Cardiac muscle cell (in vitro differentiated cells and primary cell): ENCODE results near the gene NKD2. TPM values are rescaled to one million over a fixed set of nuclear protein-coding genes. Genes with fewer than 3 reads are reported as not detected.

Experiments
- DNase-seq, 2 donors: peaks; one replicate each; pipeline versions ENCODE4 v3.0.0 to v3.0.0-alpha.2; 2010 to 2017; ENCODE audit warnings: low read depth in 1 of 2, low spot score in 1 of 2
- H3K27ac ChIP-seq: fragments of 200-600 bp; sonication (generic); 2 replicates; pipeline ENCODE4 v1.5.1; 2016
- H3K27me3 ChIP-seq: fragments of 200-600 bp; sonication (generic); 2 replicates; pipeline ENCODE4 v1.6.0; 2016; ENCODE audit warnings: control low read depth
- H3K36me3 ChIP-seq: fragments of 200-600 bp; sonication (generic); 2 replicates; pipeline ENCODE4 v1.5.1; 2016; ENCODE audit warnings: control low read depth
- H3K4me1 ChIP-seq: fragments of 200-600 bp; sonication (generic); 2 replicates; pipeline ENCODE4 v1.8.1; 2017; ENCODE audit warnings: low read depth, mild to moderate bottlenecking, mixed run types
- H3K4me3 ChIP-seq: fragments of 200-600 bp; sonication (generic); 2 replicates; pipeline ENCODE4 v1.5.1; 2016; ENCODE audit warnings: mild to moderate bottlenecking
- H3K9me3 ChIP-seq: fragments of 200-600 bp; sonication (generic); 2 replicates; pipeline ENCODE4 v1.5.1; 2017; ENCODE audit warnings: low read depth, mild to moderate bottlenecking, control low read depth
- CTCF ChIP-seq: IDR thresholded peaks from 2 replicates; pipeline ENCODE4 v1.5.1; 2012; ENCODE audit warnings: low read depth, mild to moderate bottlenecking, low read length
- polyA plus RNA-seq: library from polyadenylated mRNA; unstranded; fragments of >200 nt; fragmentation: Nextera tagmentation; extraction: Ambion mirVana; gene quantifications from 2 replicates; pipeline ENCODE4 v1.2.1, GENCODE V29; 2016
- total RNA-seq: library from RNA; depleted of rRNA; stranded (reverse); fragments of >200 nt; gene quantifications from 2 replicates; pipeline ENCODE4 v1.2.3, GENCODE V29; 2016

Gene NKD2
- total and polyA plus RNA-seq, 2 experiments from 2014 or later = 3.4 to 3.9 TPM

- Histone ChIP-seq H3K27ac (no peak overlapping the region), H3K4me1 (no peaks in the 10 kb centered on the region), H3K9me3 (no peaks in the 10 kb centered on the region), H3K27me3 (no peaks in the 10 kb centered on the region), H3K36me3 (no peaks in the 10 kb centered on the region), H3K4me3 (no peak overlapping the region)
- DNase-seq = no peak
- no peak for TF ChIP-seq CTCF
Observed at GRCh38 chr5:1044117-1044516, 35.5 kb downstream of the NKD2 start.

- Histone ChIP-seq H3K27ac (no peak overlapping the region), H3K36me3 (no peaks in the 10 kb centered on the region), H3K4me3 (no peak overlapping the region), H3K4me1 (no peaks in the 10 kb centered on the region), H3K9me3 (no peaks in the 10 kb centered on the region), H3K27me3 (no peaks in the 10 kb centered on the region)
- no peak for DNase-seq
- no peak for TF ChIP-seq CTCF
Observed at GRCh38 chr5:1045960-1046560, 37.5 kb downstream of the NKD2 start.

GRCh38 chr5:1047332-1047965 lies 38.8 kb downstream of the NKD2 start:
- no peak for TF ChIP-seq CTCF
- Histone ChIP-seq H3K4me1 (no peaks in the 10 kb centered on the region), H3K36me3 (peaks cover 6% of the 10 kb centered on the region), H3K27ac (no peak overlapping the region), H3K27me3 (no peaks in the 10 kb centered on the region), H3K9me3 (no peaks in the 10 kb centered on the region), H3K4me3 (no peak overlapping the region)
- no peak for DNase-seq

- Histone ChIP-seq H3K9me3 (no peaks in the 10 kb centered on the region), H3K27me3 (no peaks in the 10 kb centered on the region), H3K36me3 (peaks cover 6% of the 10 kb centered on the region), H3K4me3 (no peak overlapping the region), H3K4me1 (no peaks in the 10 kb centered on the region), H3K27ac (no peak overlapping the region)
- DNase-seq = no peak
- TF ChIP-seq CTCF = no peak
Observed at GRCh38 chr5:1048162-1048721, 39.6 kb downstream of the NKD2 start.

- DNase-seq = no peak
- Histone ChIP-seq H3K4me1 (no peaks in the 10 kb centered on the region), H3K4me3 (no peak overlapping the region), H3K9me3 (no peaks in the 10 kb centered on the region), H3K36me3 (peaks cover 6% of the 10 kb centered on the region), H3K27me3 (no peaks in the 10 kb centered on the region), H3K27ac (no peak overlapping the region)
- TF ChIP-seq CTCF = no peak
Observed at GRCh38 chr5:1048861-1049838, 40.5 kb downstream of the NKD2 start.
